HCT116 (cell line): ENCODE data around the gene COL2A1. TPM values are rescaled to one million over a fixed set of nuclear protein-coding genes. Genes with fewer than 3 reads are reported as not detected.

Experiments used
- ATAC-seq: fragments of 200-7000 bp; cut with Tn5 transposase; 2 replicates; pipeline ENCODE4 v1.9.1; 2020; ENCODE audit warnings: mild to moderate bottlenecking, moderate library complexity
- BruUV-seq: library from RNA; stranded (reverse); fragments of 400-500 nt; replicated peaks from 2 replicates; lab custom pipeline; 2021; lab: Mats Ljungman, UMichigan
- CTCF ChIA-PET: fragments of 300-600 bp; sonication (Branson Sonifier 250); formaldehyde crosslinking; loops from one replicate; lab custom pipeline; 2021; ENCODE audit warnings: antibody characterized with exemption; lab: Charles Lee
- POLR2A ChIA-PET: fragments of 300-600, 350-600 bp; sonication (Branson Sonifier 250); formaldehyde crosslinking; loops from one replicate; lab custom pipeline; 2021; ENCODE audit warnings: antibody characterized with exemption; lab: Charles Lee
- RAD21 ChIA-PET, 2 experiments: fragments of 300-600 bp; sonication (Branson Sonifier 250); formaldehyde crosslinking; loops; one replicate each; lab custom pipeline; 2023; ENCODE audit warnings: low total read pairs in 2 of 2; ENCODE audit not compliant: uncharacterized antibody in 2 of 2, unreplicated experiment in 2 of 2, low non-redundant PET in 1 of 2; lab: Charles Lee
- DNase-seq: peaks from one replicate; pipeline ENCODE4 v3.0.0-alpha.2; 2010; ENCODE audit warnings: low read depth, low spot score
- H2AFZ ChIP-seq: fragments of 200-600 bp; shearing (Covaris generic), sonication (generic); 2 replicates; pipeline ENCODE4 v1.6.1; 2017; ENCODE audit warnings: low read depth, mixed run types, mixed read lengths, antibody characterized with exemption, low read length; ENCODE audit not compliant: poor library complexity, severe bottlenecking
- H3K27ac ChIP-seq: 2 replicates; pipeline ENCODE4 v1.5.1; 2012; ENCODE audit warnings: low read depth, low read length
- H3K27me3 ChIP-seq: fragments of 200-600 bp; sonication (generic); 2 replicates; pipeline ENCODE4 v1.6.1; 2016; ENCODE audit warnings: mixed run types, low read length, mixed read lengths; ENCODE audit not compliant: insufficient read depth
- H3K36me3 ChIP-seq, 2 experiments: fragments of 200-500 bp in 1 of 2; fragments of 200-600 bp in 1 of 2; sonication (Bioruptor generic) in 1 of 2; sonication (generic) in 1 of 2; 2 replicates each; pipeline versions ENCODE4 v1.5.1 to v1.6.1; 2014 to 2016; ENCODE audit warnings: low read length in 2 of 2, inconsistent platforms in 1 of 2, mixed read lengths in 1 of 2, mixed run types in 1 of 2; ENCODE audit not compliant: insufficient read depth in 2 of 2, control insufficient read depth in 1 of 2
- H3K4me1 ChIP-seq, 2 experiments: fragments of 200-600 bp in 1 of 2; sonication (generic) in 1 of 2; 2 replicates each; pipeline versions ENCODE4 v1.5.1 to v1.6.1; 2012 to 2017; ENCODE audit warnings: low read length in 2 of 2, inconsistent platforms in 1 of 2, mild to moderate bottlenecking in 1 of 2, mixed read lengths in 1 of 2, mixed run types in 1 of 2, moderate library complexity in 1 of 2; ENCODE audit not compliant: insufficient read depth in 2 of 2, control insufficient read depth in 1 of 2
- H3K4me2 ChIP-seq: fragments of 200-600 bp; sonication (generic); 2 replicates; pipeline ENCODE4 v1.6.1; 2017; ENCODE audit warnings: mixed run types, low read length, mixed read lengths
- H3K4me3 ChIP-seq, 2 experiments: fragments of 200-600 bp in 1 of 2; sonication (generic) in 1 of 2; replicated peaks in 1 of 2; 2 replicates each; pipeline ENCODE4 v1.5.1; 2011 to 2016; ENCODE audit warnings: low read length in 2 of 2, control low read depth in 1 of 2, low read depth in 1 of 2, mild to moderate bottlenecking in 1 of 2, mixed read lengths in 1 of 2, mixed run types in 1 of 2
- H3K79me2 ChIP-seq: fragments of 200-600 bp; sonication (generic); 2 replicates; pipeline ENCODE4 v1.6.1; 2017; ENCODE audit warnings: mild to moderate bottlenecking, mixed run types, low read length, moderate library complexity, mixed read lengths; ENCODE audit not compliant: insufficient read depth
- H3K9ac ChIP-seq: fragments of 200-600 bp; sonication (generic); 2 replicates; pipeline ENCODE4 v1.6.1; 2016; ENCODE audit warnings: low read length, mixed read lengths
- H3K9me2 ChIP-seq: fragments of 200-600 bp; sonication (generic), shearing (Covaris generic); 2 replicates; pipeline ENCODE4 v1.6.1; 2017; ENCODE audit warnings: mixed run types, mild to moderate bottlenecking, moderate library complexity; ENCODE audit not compliant: insufficient read depth
- H3K9me3 ChIP-seq, 2 experiments: fragments of 200-500 bp in 1 of 2; fragments of 200-600 bp in 1 of 2; sonication (Bioruptor generic) in 1 of 2; sonication (generic) in 1 of 2; 2 replicates each; pipeline ENCODE4 v1.6.1; 2014 to 2017; ENCODE audit warnings: low read length in 2 of 2, mixed read lengths in 2 of 2, inconsistent platforms in 1 of 2, low read depth in 1 of 2, mild to moderate bottlenecking in 1 of 2, mixed run types in 1 of 2, moderate library complexity in 1 of 2; ENCODE audit not compliant: control insufficient read depth in 1 of 2, insufficient read depth in 1 of 2
- H4K20me1 ChIP-seq: fragments of 200-600 bp; sonication (generic), shearing (Covaris generic); 2 replicates; pipeline ENCODE4 v1.6.1; 2017; ENCODE audit warnings: mixed run types, mild to moderate bottlenecking, moderate library complexity; ENCODE audit not compliant: insufficient read depth
- ZBTB33 ChIP-seq: IDR thresholded peaks from 2 replicates; pipeline ENCODE4 v1.6.1; 2011; ENCODE audit warnings: mild to moderate bottlenecking, low read length, moderate library complexity; ENCODE audit not compliant: insufficient replicate concordance; ENCODE audit errors: extremely low read depth
- intact Hi-C: fragments of 100-400 bp; cut with micrococcal nuclease; formaldehyde crosslinking; loops from 2 replicates; pipeline ENCODE4 v1.10.0; 2022
- total RNA-seq: library from RNA; stranded (reverse); gene quantifications from one replicate; pipeline ENCODE4 v1.2.1, GENCODE V29; 2021; ENCODE audit not compliant: unreplicated experiment
- TF ChIP-seq, protein P1 (sequence below): IDR thresholded peaks from 2 replicates; pipeline ENCODE4 v1.6.1; 2012; ENCODE audit warnings: low read depth

COL2A1 gene
- total RNA-seq, 1 experiment from 2014 or later, result 0.22 TPM

DNA sequence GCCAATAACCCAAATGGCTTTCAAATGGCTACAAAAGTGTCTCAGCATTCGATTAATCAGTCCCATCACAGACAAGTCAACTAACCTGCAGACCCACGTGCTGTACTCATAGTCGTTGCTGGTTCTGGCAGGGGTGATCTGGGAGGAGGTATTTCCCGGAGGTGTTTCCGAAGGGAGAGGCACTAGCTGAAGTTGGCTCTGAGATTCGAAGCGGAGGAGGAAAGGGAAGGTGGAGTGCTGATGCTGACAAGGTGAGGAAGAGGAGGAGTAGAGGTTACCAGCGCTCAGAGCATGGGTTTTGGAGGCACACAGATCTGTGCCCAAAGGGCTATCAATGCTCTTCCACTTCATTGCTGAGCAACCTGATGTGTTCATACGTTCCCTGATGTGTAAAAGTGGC lies 20.5 kb upstream of the COL2A1 start:
- intact Hi-C loops, result no loop called here
- POLR2A ChIA-PET, result no interaction called here
- no peak overlapping the region for H2AFZ ChIP-seq
- RAD21 ChIA-PET, result no interaction called here
- H3K27ac ChIP-seq, result no peak overlapping the region
- no peaks in the 10 kb centered on the region for H4K20me1 ChIP-seq
- no peak overlapping the region for H3K4me2 ChIP-seq
- ATAC-seq (no peak), DNase-seq (no peak)
- no peaks in the 10 kb centered on the region for H3K27me3 ChIP-seq
- H3K36me3 ChIP-seq, result no peaks in the 10 kb centered on the region
- BruUV-seq, result no TSS peak
- H3K9me2 ChIP-seq, result no peaks in the 10 kb centered on the region
- CTCF ChIA-PET, result no interaction called here
- TF ChIP-seq, protein P1, sequence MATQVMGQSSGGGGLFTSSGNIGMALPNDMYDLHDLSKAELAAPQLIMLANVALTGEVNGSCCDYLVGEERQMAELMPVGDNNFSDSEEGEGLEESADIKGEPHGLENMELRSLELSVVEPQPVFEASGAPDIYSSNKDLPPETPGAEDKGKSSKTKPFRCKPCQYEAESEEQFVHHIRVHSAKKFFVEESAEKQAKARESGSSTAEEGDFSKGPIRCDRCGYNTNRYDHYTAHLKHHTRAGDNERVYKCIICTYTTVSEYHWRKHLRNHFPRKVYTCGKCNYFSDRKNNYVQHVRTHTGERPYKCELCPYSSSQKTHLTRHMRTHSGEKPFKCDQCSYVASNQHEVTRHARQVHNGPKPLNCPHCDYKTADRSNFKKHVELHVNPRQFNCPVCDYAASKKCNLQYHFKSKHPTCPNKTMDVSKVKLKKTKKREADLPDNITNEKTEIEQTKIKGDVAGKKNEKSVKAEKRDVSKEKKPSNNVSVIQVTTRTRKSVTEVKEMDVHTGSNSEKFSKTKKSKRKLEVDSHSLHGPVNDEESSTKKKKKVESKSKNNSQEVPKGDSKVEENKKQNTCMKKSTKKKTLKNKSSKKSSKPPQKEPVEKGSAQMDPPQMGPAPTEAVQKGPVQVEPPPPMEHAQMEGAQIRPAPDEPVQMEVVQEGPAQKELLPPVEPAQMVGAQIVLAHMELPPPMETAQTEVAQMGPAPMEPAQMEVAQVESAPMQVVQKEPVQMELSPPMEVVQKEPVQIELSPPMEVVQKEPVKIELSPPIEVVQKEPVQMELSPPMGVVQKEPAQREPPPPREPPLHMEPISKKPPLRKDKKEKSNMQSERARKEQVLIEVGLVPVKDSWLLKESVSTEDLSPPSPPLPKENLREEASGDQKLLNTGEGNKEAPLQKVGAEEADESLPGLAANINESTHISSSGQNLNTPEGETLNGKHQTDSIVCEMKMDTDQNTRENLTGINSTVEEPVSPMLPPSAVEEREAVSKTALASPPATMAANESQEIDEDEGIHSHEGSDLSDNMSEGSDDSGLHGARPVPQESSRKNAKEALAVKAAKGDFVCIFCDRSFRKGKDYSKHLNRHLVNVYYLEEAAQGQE, result no peak
- TF ChIP-seq ZBTB33, result no peak
- H3K9ac ChIP-seq, result no peak overlapping the region
- no peak overlapping the region for H3K4me3 ChIP-seq
- no peaks in the 10 kb centered on the region for H3K79me2 ChIP-seq
- no peaks in the 10 kb centered on the region for H3K9me3 ChIP-seq
- peaks cover 0 to 6% of the 10 kb centered on the region in 2 experiments; a peak in 2 of 4 replicates for H3K4me1 ChIP-seq
